HAP-1 (cell line): ENCODE results near the gene KCNQ1.
A peak's percentile ranks its signal among the peaks of the same experiment; 100 is the strongest.

Experiments used
- DNase-seq, 2 experiments: peaks; one replicate each; pipeline ENCODE4 v3.0.0-alpha.2; 2016 to 2020; ENCODE audit warnings: low spot score in 2 of 2
- H3K27me3 ChIP-seq: fragments of 250-450 bp; sonication (Bioruptor Pico); 2 replicates; pipeline ENCODE4 v1.5.1; 2020; ENCODE audit warnings: low read depth, mild to moderate bottlenecking, moderate library complexity
- H3K36me3 ChIP-seq: fragments of 250-450 bp; sonication (Bioruptor Pico); replicated peaks from 2 replicates; pipeline ENCODE4 v1.5.1; 2020; ENCODE audit warnings: mild to moderate bottlenecking
- H3K4me1 ChIP-seq: fragments of 250-450 bp; sonication (Bioruptor Pico); 2 replicates; pipeline ENCODE4 v1.5.1; 2020; ENCODE audit warnings: mild to moderate bottlenecking
- H3K4me3 ChIP-seq: fragments of 250-450 bp; sonication (Bioruptor Pico); 2 replicates; pipeline ENCODE4 v1.5.1; 2020; ENCODE audit warnings: mild to moderate bottlenecking, moderate library complexity
- H3K9me3 ChIP-seq: fragments of 250-450 bp; sonication (Bioruptor Pico); 2 replicates; pipeline ENCODE4 v1.5.1; 2020; ENCODE audit warnings: mild to moderate bottlenecking, moderate library complexity
- in situ Hi-C: fragments of 300-500 bp; cut with MboI; formaldehyde crosslinking; loops from 3 replicates; pipeline ENCODE4 v1.14.3; 2020; ENCODE audit warnings: low sequenced_read_pairs, inconsistent platforms, mixed read lengths

KCNQ1 gene

DNA sequence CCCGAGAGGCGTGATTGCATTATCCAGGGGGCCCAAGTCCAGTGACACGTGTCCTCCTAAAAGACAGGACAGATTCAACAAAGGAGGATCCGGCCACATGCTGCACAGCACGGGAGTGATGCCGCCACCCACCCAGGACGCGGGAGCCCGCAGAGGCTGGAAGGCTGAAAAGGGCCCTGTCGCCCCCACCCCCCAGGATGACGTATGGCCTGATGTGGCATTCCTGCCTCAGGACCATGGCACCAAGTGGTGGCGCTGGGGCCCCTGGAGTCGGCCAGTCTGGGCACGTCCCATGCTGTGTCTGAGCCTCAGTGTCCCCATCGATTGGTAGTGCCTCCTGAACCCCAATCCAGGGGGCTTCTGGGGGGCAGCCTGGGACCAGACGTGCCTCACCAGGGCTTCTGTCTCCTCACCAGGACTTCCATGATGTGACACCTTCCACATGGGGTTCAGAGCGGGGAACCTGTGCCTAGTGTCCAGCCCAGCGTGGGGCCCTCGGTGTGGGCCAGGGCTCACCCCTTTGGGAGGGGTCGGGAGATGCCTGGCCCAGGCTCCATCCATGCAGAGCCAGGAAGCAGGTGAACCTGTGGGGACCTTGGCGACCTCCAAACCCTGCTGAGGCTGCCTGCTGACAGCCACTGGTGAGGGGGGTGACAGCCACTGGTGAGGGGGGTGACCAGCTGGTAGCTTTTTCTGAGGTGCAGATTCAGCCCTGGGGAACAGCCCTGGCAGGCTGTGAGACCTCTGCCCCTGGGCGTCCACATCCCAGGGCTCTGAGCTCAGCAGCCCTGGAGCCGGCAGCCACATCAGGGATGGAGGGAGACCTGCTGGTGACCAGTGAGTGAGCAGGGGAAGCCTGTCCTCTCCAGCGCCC, 75.3 kb downstream of the KCNQ1 start:
- in situ Hi-C loops, result no loop called here
- Histone ChIP-seq H3K36me3 (no peaks in the 10 kb centered on the region), H3K4me3 (no peak overlapping the region), H3K4me1 (no peaks in the 10 kb centered on the region), H3K27me3 (no peaks in the 10 kb centered on the region), H3K9me3 (no peaks in the 10 kb centered on the region)
- DNase-seq, result peak in 1 of 2 experiments; percentile 5

DNA sequence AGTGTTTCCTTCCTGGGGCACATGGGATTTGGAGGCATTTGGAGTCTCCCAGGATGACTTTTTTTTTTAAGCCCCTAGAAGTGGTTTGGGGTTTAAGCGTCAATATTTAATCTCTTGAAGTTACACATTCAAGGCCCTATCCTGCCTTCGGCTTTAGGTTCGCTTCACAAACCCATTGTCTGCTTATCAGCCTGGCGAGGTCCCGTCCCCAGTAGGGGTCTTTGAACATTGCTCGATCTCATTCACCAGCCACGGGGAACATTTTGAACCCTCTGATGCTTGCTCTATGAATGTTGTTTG, 75.9 kb downstream of the KCNQ1 start:
- no peak overlapping the region for H3K4me3 ChIP-seq
- DNase-seq, result no peak
- in situ Hi-C loops, result no loop called here
- no peaks in the 10 kb centered on the region for H3K36me3 ChIP-seq
- H3K4me1 ChIP-seq, result no peaks in the 10 kb centered on the region
- H3K9me3 ChIP-seq, result no peaks in the 10 kb centered on the region
- H3K27me3 ChIP-seq, result no peaks in the 10 kb centered on the region

DNA sequence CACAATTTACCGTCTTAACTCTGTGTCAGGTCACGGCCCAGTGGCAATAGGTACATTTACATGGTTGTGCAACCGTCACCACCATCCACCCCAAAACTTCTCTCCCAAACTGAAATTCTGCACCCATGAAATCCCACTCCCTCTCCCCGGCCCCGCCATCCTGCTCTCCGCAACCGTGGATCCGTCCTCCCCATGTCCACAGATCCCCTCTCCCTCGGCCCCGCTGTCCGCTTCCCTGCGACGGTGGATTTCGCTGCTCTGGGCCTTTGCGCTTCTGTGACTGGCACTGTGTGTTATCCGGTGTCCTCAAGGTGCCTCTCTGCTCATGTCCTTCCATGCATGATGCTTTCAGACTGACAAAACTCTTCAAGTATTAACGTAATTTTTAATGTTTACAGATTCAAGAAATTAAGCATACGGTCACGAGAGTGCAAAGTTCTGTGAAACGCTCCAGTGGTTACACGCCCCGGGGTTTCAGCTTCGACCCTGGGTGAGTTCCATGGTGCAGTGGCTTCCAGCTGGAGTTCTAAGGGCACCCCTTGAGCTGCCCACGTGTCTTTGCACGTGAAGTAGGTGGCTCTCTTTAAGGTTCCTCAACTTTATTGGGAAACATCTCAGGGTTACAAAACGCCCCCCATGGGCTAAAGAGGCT, 76.4 kb downstream of the KCNQ1 start:
- DNase-seq, result no peak

DNA sequence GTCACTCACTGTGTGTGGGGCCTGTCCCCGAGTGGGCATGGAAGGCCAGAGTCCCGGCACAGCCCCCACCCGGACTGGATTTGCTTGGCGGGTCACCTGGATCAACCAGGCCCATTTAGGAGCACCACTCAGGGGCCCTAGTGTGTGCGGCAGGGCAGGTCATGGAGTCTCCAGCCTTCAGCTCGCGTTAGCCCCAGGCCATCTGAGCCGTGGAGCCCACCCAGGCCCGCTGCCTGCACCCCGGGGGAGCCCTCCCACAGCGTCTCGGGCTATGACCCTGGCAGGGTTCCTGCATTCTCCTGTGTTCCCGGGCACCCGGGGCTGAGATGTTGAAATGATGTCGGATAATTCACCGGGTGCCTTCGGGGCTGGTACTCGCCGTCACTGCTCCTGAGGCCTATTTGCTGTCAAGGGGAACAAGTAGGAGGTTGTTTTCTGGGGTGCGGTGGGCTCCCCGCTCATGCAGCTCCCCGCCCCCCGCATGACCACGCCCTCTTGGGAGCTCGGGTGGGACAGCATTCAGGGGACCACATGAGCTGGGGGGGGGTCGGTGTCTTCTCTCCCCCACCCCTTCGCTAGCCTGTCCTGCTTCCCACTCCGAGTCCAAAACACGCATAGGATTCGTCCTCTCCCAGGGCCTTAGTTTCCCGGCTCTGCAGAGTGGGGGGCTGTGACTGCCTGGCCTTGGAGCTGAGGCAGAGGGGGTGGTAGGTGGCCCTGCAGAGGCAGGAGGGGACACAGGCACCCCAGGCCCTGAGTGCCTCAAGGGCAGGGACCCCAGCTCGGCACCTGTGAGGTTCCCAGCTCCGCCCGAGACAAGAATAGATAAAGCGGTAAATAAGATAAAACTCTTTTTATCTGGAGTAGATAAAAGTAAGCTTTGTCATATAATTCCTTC, 77.2 kb downstream of the KCNQ1 start:
- in situ Hi-C loops, result no loop called here
- DNase-seq, result no peak
- no peaks in the 10 kb centered on the region for H3K4me1 ChIP-seq
- H3K4me3 ChIP-seq, result no peak overlapping the region
- H3K36me3 ChIP-seq, result no peaks in the 10 kb centered on the region
- H3K9me3 ChIP-seq, result no peaks in the 10 kb centered on the region
- no peaks in the 10 kb centered on the region for H3K27me3 ChIP-seq

More for the DNA sequence above, 76.4 kb downstream of the KCNQ1 start:
- no peaks in the 10 kb centered on the region for H3K9me3 ChIP-seq
- H3K27me3 ChIP-seq, result no peaks in the 10 kb centered on the region
- H3K4me1 ChIP-seq, result no peaks in the 10 kb centered on the region
- H3K36me3 ChIP-seq, result no peaks in the 10 kb centered on the region
- in situ Hi-C loops, result no loop called here
- no peak overlapping the region for H3K4me3 ChIP-seq

DNA sequence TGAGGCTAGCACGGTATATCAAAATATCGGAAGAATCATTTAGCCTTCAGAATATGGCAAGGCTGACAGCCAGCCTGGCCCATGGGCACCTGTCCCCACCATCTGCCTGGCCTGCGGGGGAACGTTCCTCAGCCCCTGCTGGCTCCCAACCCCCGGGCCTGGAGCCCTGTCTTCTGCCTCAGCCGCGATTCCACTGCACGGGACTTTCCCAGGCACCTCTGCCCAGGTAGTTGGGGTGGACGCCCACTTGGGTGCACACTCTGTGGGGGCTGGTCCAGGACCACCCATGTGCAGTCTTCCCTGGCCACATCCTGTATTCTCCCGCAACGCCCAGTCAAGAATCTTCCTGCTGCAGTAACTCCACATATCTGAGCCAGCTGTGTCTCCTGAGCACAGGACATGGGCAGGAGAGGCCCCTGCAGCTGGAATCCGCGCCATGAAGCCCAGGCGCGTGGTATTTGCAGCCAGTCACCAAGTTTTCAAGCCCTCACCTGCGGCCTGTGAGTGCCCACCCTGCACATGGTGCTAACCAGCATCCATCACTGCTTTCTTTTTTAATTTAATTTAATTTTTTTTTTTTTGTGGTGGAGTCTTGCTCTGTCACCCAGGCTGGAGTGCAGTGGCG, 77.9 kb downstream of the KCNQ1 start:
- H3K4me1 ChIP-seq, result no peaks in the 10 kb centered on the region
- no peaks in the 10 kb centered on the region for H3K27me3 ChIP-seq
- H3K36me3 ChIP-seq, result no peaks in the 10 kb centered on the region
- in situ Hi-C loops, result no loop called here
- H3K9me3 ChIP-seq, result no peaks in the 10 kb centered on the region
- peak in 1 of 2 experiments; percentile 4 for DNase-seq
- H3K4me3 ChIP-seq, result no peak overlapping the region

DNA sequence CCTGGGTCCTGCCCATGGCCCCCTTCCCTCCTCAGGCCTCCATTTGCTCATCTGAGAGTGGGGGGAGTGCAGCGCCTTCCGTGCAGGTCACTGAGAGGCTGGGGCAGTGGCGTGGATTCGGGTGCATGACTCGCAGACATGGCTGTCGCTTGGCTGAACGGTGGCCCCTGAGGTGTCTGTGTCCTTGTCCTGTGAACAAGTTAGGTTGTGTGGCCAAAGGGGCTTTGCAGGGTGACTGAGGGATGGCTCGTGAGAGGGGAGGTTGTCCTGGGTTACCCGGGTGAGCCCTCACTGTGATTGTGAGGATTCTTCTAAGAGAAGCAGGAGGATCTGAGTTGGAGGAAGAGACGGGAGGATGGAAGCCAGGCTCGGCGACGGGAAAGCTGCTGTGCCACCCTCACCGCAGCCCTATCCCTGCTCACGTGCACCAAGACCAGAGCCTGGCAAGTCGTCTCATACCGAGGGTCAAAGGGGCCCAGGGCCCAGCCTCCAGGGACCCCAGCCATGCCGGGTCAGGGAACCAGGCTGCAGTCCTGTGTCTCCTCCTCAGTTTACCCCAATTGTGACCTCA, 79.1 kb downstream of the KCNQ1 start:
- no peaks in the 10 kb centered on the region for H3K36me3 ChIP-seq
- H3K4me1 ChIP-seq, result no peaks in the 10 kb centered on the region
- peak in 1 of 2 experiments; percentile 5 for DNase-seq
- in situ Hi-C loops, result no loop called here
- no peak overlapping the region for H3K4me3 ChIP-seq
- no peaks in the 10 kb centered on the region for H3K27me3 ChIP-seq
- no peaks in the 10 kb centered on the region for H3K9me3 ChIP-seq

DNA sequence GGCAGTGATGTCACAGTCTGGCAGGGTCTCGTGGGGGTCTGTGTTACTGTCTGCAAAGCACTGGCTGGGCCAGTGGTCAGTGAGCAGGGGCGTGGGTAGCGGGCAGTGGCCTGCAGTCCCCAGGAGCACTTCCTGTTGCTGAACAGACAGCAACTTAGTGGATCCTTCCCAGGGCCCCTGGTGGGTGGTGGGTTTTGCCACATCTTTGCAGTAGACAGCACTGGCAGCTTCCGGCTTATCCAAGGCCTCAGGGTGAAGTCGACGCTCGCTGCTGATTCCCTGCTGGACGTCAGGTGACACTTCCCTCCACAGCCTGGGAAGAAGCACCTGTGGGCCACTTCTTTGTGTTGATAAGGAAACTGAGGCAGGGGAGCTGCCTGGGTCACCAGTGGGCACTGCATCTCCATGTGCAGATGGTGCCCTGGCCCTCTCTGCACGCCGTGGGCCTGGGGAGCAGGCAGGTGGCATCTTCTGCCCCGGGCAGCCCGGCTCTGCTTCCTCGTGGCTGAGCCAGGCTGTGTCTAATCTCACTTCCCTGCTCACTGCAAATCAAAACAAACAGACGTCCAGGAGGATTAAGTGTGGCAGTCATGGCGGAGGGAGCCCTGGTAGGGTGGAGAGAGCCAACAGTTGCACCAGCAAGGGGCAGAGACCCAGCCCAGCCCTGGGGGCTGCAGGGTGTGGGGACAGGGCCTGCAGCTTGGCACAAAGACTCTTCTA, 79.8 kb downstream of the KCNQ1 start:
- H3K27me3 ChIP-seq, result no peaks in the 10 kb centered on the region
- peak in 1 of 2 experiments; percentile 3 for DNase-seq
- no peaks in the 10 kb centered on the region for H3K9me3 ChIP-seq
- in situ Hi-C loops, result no loop called here
- no peaks in the 10 kb centered on the region for H3K36me3 ChIP-seq
- no peaks in the 10 kb centered on the region for H3K4me1 ChIP-seq
- no peak overlapping the region for H3K4me3 ChIP-seq

DNA sequence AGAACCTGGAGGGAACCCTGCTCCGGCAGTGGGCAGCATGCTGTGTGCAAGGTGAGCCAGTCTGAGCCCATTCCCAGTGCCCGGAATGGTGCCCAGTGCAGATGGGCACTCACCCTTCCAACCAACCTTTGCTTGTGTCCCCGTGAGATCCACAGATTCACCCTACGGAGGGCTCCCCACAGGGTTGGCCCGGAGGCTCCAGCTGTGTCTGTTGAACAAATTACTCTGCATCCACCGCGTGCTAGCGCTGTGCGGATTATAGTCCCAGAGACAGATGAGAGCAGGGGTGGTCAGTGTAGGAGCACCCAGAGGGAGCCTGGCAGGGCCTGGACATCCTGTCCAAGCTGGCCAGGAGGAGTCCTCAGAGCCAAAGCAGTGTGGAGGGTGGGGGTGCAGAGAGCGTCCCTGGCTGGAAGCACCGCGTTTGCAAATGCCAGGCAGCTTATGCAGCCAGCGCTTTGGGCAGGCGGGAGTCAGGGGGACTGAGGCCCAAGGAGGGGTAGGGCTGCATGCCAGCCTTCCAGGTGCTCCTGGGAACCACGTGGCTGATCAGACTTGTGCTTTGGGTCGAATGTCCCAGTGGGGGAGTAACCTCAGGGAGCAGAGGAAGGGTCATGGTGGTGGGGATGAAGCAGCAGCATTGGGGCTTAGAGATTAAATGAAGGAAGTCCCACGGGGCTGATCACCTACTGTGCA, 80.5 kb downstream of the KCNQ1 start:
- H3K4me3 ChIP-seq, result no peak overlapping the region
- H3K27me3 ChIP-seq, result no peaks in the 10 kb centered on the region
- in situ Hi-C loops, result no loop called here
- no peaks in the 10 kb centered on the region for H3K9me3 ChIP-seq
- H3K4me1 ChIP-seq, result no peaks in the 10 kb centered on the region
- DNase-seq, result peak in 1 of 2 experiments; percentile 7
- no peaks in the 10 kb centered on the region for H3K36me3 ChIP-seq

DNA sequence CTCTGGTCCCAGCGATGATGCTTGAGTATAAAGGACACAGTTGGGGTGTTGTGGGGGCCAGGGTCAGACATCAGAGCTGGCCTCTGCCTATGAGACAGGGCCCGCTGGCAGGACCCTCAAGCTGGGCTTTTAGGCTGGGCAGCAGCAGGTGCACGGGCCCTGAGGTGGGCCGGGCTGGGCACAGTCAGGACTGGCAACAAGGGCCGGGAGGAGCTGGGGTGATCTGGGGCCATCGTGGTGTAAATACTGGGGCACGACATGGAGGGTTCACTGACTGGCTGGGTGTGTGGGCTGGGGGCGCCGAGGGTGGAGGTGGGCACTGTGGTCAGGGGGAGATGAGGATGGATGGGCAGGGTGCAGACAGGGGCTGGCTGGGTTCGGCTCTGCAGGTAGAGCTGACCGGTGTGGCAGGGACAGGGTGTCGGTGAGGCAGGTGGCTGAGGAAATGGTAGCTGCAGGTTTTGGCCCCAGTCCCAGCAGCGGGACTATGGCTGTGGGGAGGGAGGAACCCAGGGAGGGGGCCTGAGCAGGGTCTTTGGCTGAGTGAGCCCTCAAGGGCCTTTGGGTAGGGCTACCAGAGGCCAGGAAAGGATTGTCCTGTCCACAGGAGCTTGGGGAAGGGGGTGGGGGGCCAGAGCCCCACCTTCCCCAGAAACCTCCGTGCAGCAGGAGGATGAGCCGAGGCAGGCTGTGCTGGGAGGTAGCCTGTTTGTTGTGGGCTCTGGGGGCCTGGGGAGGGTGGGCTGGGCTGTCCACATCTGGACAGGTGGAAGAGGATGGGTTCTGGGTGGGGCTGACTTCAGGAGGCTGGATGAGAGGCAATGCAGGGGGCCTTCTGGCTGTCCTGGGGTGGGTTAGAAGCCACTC, 81.4 kb downstream of the KCNQ1 start:
- Histone ChIP-seq H3K27me3 (no peaks in the 10 kb centered on the region), H3K36me3 (no peaks in the 10 kb centered on the region), H3K4me3 (no peak overlapping the region), H3K9me3 (no peaks in the 10 kb centered on the region), H3K4me1 (no peaks in the 10 kb centered on the region)
- in situ Hi-C loops, result no loop called here
- DNase-seq, result peak in 1 of 2 experiments; percentile 5

DNA sequence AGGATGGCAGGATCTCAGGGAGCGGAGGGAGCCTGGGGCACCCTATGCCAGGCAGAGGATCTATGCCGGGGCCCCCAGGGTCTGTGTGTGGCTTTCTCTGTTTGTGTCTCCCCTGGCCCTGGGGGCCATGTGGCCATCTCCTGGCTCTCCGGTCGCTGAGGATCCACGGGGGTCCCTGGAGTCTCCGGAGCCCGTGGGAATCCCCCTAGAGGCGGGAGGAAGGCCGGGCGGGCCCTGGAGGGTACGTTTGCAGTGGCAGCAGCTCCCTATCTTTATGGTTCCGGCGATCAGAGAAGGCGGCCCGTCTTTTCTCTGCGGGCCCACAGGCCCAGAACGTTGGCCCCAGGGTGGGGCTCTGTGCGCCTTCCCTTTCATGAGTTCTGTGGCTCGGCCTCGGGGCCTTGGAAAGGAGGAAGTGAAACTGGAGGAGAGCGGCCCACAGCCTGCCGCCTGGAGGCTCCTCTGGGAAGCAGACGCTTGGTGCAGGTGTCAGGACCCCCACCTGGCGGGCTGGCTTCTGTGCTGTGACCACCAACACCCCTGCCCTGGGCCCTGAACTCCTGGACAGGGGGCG, 82.1 kb downstream of the KCNQ1 start:
- H3K27me3 ChIP-seq, result no peaks in the 10 kb centered on the region
- no peak overlapping the region for H3K4me3 ChIP-seq
- in situ Hi-C loops, result no loop called here
- H3K9me3 ChIP-seq, result no peaks in the 10 kb centered on the region
- peak in 1 of 2 experiments; percentile 10 for DNase-seq
- no peaks in the 10 kb centered on the region for H3K36me3 ChIP-seq
- H3K4me1 ChIP-seq, result no peaks in the 10 kb centered on the region

DNA sequence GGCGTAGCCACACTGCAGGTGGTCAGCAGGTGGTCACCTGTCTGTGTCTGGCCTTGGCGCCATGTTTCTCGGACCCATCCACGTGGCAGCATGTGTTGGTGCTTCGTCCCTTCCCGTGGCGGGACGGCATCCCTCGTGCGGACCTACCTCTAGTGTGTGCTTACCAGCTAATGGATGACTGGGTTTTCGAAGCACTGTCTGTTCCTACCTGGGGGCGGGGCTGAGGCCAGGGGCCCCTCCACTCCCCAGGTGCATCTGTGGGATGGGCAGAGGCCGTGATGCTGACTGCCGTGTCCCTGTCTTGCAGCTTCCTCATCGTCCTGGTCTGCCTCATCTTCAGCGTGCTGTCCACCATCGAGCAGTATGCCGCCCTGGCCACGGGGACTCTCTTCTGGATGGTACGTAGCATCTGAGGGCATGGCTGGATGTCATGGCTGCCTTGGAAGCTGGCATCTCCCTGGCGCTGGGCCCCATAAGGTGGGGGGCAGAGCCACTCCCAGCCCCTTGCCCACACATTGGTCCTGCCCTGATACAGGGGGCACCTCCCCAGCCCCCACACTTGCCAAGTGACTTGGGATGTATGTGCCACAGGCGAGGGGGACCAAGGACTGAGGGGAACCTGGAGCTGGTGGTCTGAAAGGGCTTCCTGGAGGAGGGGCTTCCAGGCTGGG, 82.9 kb downstream of the KCNQ1 start:
- Histone ChIP-seq H3K4me3 (no peak overlapping the region), H3K9me3 (no peaks in the 10 kb centered on the region), H3K27me3 (no peaks in the 10 kb centered on the region), H3K36me3 (no peaks in the 10 kb centered on the region), H3K4me1 (no peaks in the 10 kb centered on the region)
- DNase-seq, result peak in 1 of 2 experiments; percentile 5
- in situ Hi-C loops, result no loop called here
